Activated CD4-positive, alpha-beta T cell treated with anti-CD3 and anti-CD28 coated beads for 24 hours (primary cell): Measurements from ENCODE around the gene SNED1.

ENCODE experiments used
- DNase-seq, 2 donors: peaks; one replicate each; pipeline ENCODE4 v3.0.0-alpha.2; 2020; ENCODE audit warnings: low read depth in 2 of 2

Gene SNED1

GRCh38 chr2:241006412-241006811 lies 8.0 kb downstream of the SNED1 start:
- DNase-seq: no peak

- no peak for DNase-seq
Observed at GRCh38 chr2:241007111-241007510, 8.7 kb downstream of the SNED1 start.

GRCh38 chr2:241007880-241008710 lies 9.7 kb downstream of the SNED1 start:
- no peak for DNase-seq

- no peak for DNase-seq
Observed at GRCh38 chr2:241008711-241009121, 10.3 kb downstream of the SNED1 start.

DNA sequence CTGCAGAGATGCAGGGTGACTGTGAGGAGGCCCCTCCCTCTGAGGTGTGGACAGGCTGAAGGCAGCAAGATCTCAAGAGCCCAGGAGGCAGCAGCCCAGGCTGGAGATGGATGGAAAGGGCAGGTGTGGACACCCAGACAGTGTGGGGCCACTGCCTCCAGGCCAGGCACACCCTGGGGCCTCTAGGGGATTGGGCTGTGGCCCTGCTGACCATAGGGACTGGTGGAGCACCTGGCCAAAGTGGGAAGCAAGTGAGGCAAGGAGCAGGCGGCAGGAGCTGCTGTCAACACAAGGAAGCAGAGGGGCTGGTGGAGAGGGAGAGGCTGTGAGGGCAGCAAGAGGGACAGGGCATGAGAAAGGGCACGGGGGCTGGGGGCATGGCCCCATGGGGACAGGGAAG lies 10.8 kb downstream of the SNED1 start:
- DNase-seq: no peak

- no peak for DNase-seq
Observed at GRCh38 chr2:241009601-241010530, 11.4 kb downstream of the SNED1 start.

GRCh38 chr2:241010531-241011295 lies 12.3 kb downstream of the SNED1 start:
- no peak for DNase-seq

- no peak for DNase-seq
Observed at GRCh38 chr2:241011296-241011600, 12.8 kb downstream of the SNED1 start.

DNA sequence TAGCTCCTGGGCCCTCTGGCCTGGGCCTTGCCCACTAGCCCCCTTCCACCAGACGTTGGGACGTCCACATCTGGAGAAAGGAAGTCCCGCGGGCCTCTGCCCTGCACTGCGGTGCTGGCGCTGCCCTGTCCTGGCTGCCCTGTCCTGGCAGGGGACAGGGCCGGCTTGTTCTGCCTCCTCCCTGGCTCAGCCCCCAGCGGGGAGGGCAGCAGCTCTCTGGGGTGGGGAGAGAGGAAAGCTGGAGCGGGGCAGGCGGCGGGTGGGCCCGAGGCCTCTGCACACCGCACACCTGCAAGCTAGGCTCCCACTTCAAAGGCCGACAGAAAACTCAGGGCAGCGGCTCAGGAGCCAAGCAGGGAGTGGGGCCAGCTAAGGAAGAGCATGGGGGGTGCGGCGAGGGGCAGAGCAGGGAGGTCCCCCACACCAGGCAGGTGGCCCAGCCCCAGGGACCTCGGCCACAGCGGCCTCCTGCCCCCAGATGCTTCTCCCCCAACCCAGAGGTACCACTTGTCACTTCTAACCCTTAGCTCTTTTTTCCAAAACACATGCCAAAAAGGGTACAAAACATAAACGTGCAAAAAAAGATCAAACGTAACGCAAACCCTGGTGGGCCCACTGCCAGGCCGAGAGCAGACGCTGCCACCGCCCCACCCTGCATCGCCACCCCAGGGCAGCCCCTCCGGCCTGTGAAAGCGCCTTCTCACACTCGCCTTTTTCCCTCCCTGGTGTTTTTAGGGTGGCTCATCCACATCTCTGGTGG lies 13.5 kb downstream of the SNED1 start:
- no peak for DNase-seq

GRCh38 chr2:241014224-241014623 lies 15.8 kb downstream of the SNED1 start:
- DNase-seq: no peak

DNA sequence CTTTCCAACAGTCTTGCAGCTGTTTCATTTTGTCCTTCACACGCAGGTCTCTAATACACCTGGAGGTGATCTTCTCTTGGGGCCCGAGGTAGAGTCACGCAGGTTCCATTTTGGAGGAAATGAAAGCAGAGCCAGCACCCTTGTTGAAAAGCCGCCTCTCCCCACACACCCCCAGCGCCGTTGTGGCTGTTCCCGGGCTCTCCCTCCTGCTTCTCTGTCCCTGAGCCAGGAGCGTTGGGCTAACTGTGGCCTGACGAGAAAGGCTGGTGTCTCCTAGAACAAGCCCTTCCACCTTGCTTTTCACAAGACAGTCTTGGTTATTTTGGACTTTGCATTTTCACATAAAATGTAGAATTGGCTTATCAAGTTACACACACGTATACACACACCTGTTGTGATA lies 16.3 kb downstream of the SNED1 start:
- no peak for DNase-seq

- no peak for DNase-seq
Observed at GRCh38 chr2:241015439-241015838, 17.0 kb downstream of the SNED1 start.

DNA sequence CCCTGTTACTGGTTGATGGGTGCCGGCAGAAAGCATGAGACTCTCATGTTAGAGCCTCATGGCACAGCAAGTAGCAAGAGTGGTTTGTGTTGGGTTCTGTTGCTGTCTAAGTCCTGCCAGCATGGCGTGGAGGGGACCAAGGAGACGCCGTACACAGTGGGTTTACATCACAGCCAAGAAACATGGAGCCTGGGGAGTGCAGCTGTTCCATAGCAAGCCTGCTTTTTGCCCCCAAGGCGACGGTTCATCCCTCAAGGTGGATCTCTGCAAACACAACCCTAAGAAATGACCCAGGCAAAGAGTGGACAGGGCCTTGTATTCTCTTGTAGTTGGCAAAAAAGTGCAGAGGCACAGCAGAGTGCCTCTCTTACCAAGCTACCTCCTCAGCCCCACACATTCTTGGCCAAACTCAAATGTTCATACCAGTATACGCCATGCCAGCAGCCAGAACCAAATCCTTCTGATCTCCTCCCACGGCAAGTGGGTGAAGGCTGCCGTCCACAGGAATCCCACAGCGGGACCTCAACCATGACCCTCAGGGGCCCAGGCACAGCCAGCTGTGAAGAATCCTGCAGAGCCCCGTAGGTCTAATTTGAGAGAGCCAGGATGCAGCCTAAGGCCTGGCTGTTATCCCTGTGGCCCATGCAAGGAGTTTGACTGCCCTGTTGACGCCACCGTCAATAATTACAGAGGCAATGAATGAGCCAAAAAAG lies 19.0 kb downstream of the SNED1 start:
- no peak for DNase-seq

- no peak for DNase-seq
Observed at GRCh38 chr2:241018051-241018891, 19.9 kb downstream of the SNED1 start.

- no peak for DNase-seq
Observed at GRCh38 chr2:241019441-241020139, 21.2 kb downstream of the SNED1 start.

DNA sequence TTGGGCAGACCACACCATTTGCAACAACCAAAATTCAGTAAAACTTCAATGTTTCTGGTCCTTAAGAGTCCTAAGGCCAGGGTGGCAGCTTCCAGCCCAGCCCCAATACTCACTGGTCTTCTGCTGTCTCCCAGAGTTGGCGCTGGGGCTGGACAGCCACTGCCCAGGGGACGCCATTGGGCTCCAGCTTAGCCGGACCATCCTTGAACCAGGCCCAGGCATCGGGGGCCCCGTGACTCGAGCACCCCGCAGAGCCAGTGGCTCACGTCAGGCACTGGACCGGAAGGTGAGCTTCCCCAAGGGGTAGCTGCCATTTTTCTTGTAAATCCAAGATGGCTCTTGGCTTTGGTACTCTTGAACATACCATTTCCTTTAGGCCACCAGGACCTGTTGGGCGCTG lies 21.8 kb downstream of the SNED1 start:
- no peak for DNase-seq

- no peak for DNase-seq
Observed at GRCh38 chr2:241020629-241021190, 22.3 kb downstream of the SNED1 start.

DNA sequence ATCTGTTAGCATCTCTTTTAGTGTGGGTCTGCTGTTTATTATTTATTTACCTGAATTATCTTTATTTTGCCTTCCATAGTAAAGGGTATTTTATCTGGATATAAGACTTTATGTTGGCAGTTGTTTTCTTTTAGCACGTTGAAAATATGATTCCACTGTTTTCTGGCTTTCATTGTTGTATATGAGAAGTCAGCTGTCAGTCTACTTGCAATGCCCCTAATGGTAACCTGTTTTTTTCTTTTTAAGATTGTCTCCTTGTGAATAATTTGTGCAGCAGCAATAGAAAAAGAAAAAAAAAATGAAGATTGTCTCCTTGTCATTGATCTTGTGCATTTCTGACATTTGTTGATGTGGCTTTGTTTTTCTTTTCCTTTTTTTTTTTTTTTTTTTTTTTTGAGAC lies 27.2 kb downstream of the SNED1 start:
- DNase-seq: no peak
